ENCODE results near the gene SEC61A2. TPM values are rescaled to one million over a fixed set of nuclear protein-coding genes. Genes with fewer than 3 reads are reported as not detected.
"Not testable (repeated sequence)": the region's sequence is repeated elsewhere in the genome, so short reads cannot be mapped to it uniquely, and the experiment has no call there.

Gene SEC61A2
- total and polyA plus RNA-seq, 8 donors: 0.58 to 17.4 (median 6.8) TPM

DNA sequence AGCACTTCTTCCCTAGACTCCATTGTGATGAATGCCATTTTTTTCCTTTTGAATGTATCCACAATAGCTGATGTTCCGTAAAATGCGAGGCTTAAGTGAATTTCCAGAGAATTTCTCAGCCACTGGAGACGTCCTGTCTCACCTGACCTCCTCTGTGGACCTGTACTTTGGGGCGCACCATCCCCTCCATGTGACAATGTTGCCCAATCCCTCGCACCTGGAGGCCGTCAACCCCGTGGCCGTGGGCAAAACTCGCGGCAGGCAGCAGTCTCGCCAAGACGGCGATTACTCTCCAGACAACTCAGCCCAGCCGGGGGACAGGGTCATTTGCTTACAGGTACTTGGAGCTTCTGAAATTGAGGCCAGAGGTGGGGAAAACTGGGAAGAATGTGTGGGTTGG, 40.6 kb upstream of the SEC61A2 start:
- WGBS, 5 donors: 90 to 96% (median 95%) methylated on average over 14 of the region's 14 CpGs
- Histone ChIP-seq H3K4me1 (peaks cover 0 to 4% (median 0%) of the 10 kb centered on the region in 4 donors), H3K36me3 (peaks cover 53 to 98% (median 93%) of the 10 kb centered on the region in 4 donors), H3K27ac (no peak overlapping the region), H3K27me3 (no peaks in the 10 kb centered on the region), H3K4me3 (no peak overlapping the region), H3K9me3 (no peaks in the 10 kb centered on the region)
- no peak for DNase-seq
- TF ChIP-seq POLR2A (IDR thresholded peaks at IDR 0.05): no peak
- TF ChIP-seq POLR2AphosphoS5 (IDR thresholded peaks at IDR 0.05): no peak
- no peak for TF ChIP-seq EP300 (IDR thresholded peaks at IDR 0.05)
- TF ChIP-seq, protein P1, sequence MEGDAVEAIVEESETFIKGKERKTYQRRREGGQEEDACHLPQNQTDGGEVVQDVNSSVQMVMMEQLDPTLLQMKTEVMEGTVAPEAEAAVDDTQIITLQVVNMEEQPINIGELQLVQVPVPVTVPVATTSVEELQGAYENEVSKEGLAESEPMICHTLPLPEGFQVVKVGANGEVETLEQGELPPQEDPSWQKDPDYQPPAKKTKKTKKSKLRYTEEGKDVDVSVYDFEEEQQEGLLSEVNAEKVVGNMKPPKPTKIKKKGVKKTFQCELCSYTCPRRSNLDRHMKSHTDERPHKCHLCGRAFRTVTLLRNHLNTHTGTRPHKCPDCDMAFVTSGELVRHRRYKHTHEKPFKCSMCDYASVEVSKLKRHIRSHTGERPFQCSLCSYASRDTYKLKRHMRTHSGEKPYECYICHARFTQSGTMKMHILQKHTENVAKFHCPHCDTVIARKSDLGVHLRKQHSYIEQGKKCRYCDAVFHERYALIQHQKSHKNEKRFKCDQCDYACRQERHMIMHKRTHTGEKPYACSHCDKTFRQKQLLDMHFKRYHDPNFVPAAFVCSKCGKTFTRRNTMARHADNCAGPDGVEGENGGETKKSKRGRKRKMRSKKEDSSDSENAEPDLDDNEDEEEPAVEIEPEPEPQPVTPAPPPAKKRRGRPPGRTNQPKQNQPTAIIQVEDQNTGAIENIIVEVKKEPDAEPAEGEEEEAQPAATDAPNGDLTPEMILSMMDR (IDR thresholded peaks at IDR 0.05): no peak
- intact Hi-C loops (cut with DNase I; ENCODE audit: low total_unique reads): no loop called here

DNA sequence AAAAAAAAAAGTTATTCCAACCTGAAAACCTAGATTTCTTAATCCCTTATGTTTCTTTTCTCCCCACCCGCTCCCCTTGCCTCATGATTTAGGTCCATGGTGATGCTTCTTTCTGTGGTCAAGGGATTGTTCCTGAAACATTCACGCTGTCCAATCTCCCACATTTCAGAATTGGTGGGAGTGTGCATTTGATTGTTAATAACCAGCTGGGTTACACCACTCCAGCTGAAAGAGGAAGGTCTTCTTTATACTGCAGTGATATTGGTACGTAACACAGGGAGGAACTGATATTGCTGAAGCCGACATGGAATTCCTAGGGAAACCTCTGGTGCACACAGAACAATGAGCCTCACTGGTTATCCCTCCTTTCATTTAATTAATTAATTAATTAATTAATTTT, 38.1 kb upstream of the SEC61A2 start:
- TF ChIP-seq EP300 (IDR thresholded peaks at IDR 0.05): no peak
- TF ChIP-seq POLR2A (IDR thresholded peaks at IDR 0.05): no peak
- TF ChIP-seq, protein P1 (IDR thresholded peaks at IDR 0.05): no peak
- TF ChIP-seq POLR2AphosphoS5 (IDR thresholded peaks at IDR 0.05): no peak
- Histone ChIP-seq H3K4me1 (no peaks in the 10 kb centered on the region), H3K27ac (no peak overlapping the region), H3K36me3 (peaks cover 44 to 94% (median 90%) of the 10 kb centered on the region in 4 donors), H3K4me3 (no peak overlapping the region), H3K27me3 (no peaks in the 10 kb centered on the region), H3K9me3 (no peaks in the 10 kb centered on the region)
- intact Hi-C loops (cut with DNase I; ENCODE audit: low total_unique reads): no loop called here
- DNase-seq: no peak
- WGBS, 5 donors: 95 to 99% (median 97%) methylated on average over 4 of the region's 4 CpGs

DNA sequence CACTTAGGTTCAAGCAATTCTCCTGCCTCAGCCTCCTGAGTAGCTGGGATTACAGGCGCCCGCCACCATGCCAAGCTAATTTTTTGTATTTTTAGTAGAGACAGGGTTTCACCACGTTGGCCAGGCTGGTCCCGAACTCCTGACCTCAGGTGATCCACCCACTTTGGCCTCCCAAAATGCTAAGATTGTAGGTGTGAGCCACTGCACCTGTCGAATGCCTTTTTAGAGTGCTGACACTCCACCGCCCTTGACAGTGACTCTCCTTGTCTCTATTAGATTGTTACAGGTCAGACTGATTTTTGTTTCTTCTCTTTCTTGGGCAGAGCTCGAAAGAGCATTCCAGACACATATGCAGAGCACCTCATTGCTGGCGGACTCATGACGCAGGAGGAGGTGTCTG, 32.1 kb upstream of the SEC61A2 start:
- H3K4me3 ChIP-seq; H3K4me1 ChIP-seq; intact Hi-C loops (cut with DNase I; ENCODE audit: low total_unique reads); H3K27me3 ChIP-seq; DNase-seq; H3K27ac ChIP-seq; H3K9me3 ChIP-seq: not testable (repeated sequence)
- 87 to 93% (median 92%) methylated on average over 9 of the region's 9 CpGs for WGBS, 5 donors
- peaks cover 27 to 93% (median 90%) of the 10 kb centered on the region in 4 donors for H3K36me3 ChIP-seq

DNA sequence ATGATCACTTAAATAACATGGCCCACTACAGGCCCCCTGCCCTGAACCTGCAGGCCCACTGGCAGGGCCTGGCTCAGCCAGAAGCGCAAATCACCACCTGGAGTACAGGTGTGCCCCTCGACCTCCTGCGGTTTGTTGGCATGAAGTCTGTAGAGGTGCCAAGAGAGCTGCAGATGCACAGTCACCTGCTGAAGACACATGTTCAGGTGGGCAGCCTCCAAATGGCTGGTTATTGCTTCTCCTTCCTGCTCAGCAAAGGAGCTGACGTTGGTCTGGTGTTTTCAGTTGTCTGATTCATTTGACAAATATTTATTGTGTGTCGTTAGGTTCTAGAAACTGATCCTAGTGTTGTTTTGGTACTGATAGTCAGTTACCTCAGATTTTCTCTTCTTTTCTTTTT, 31.7 kb upstream of the SEC61A2 start:
- no peak overlapping the region for H3K4me3 ChIP-seq
- H3K4me1 ChIP-seq: no peaks in the 10 kb centered on the region
- no peak for DNase-seq
- peaks cover 30 to 93% (median 90%) of the 10 kb centered on the region in 4 donors for H3K36me3 ChIP-seq
- TF ChIP-seq EP300 (IDR thresholded peaks at IDR 0.05) (no peak), POLR2AphosphoS5 (IDR thresholded peaks at IDR 0.05) (no peak), POLR2A (IDR thresholded peaks at IDR 0.05) (no peak)
- TF ChIP-seq, protein P1 (IDR thresholded peaks at IDR 0.05): no peak
- H3K9me3 ChIP-seq: no peaks in the 10 kb centered on the region
- H3K27ac ChIP-seq: no peak overlapping the region
- intact Hi-C loops (cut with DNase I; ENCODE audit: low total_unique reads): no loop called here
- WGBS, 5 donors: 57 to 78% (median 69%) methylated on average over 3 to 5 of the region's 5 CpGs
- no peaks in the 10 kb centered on the region for H3K27me3 ChIP-seq

DNA sequence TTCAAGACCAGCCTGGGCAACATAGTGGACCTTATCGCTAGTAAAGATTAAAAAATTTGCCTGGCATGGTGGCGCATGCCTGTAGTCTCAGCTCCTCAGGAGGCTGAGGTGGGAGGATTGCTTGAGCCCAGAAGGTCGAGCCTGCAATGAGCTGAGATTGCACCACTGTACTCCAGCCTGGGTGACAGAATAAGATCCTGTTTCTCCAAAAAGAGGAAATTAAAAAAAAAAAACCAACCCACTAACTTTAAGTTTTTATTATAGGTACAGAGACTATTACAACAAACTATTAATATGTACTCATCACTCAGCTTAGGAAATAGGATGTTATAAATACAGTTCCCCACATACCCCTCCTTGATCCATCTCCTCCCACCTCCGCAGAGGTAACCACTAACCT, 30.5 kb upstream of the SEC61A2 start:
- Histone ChIP-seq H3K4me3 (no peak overlapping the region), H3K27me3 (no peaks in the 10 kb centered on the region), H3K36me3 (peaks cover 33 to 93% (median 90%) of the 10 kb centered on the region in 4 donors), H3K27ac (no peak overlapping the region), H3K4me1 (no peaks in the 10 kb centered on the region), H3K9me3 (no peaks in the 10 kb centered on the region)
- TF ChIP-seq POLR2AphosphoS5 (IDR thresholded peaks at IDR 0.05): no peak
- TF ChIP-seq EP300 (IDR thresholded peaks at IDR 0.05): no peak
- intact Hi-C loops (cut with DNase I; ENCODE audit: low total_unique reads): no loop called here
- WGBS, 5 donors: 95 to 98% (median 97%) methylated on average over 4 of the region's 4 CpGs
- no peak for DNase-seq
